ENCODE measurements around the gene SLC6A12.

The SLC6A12 gene

DNA sequence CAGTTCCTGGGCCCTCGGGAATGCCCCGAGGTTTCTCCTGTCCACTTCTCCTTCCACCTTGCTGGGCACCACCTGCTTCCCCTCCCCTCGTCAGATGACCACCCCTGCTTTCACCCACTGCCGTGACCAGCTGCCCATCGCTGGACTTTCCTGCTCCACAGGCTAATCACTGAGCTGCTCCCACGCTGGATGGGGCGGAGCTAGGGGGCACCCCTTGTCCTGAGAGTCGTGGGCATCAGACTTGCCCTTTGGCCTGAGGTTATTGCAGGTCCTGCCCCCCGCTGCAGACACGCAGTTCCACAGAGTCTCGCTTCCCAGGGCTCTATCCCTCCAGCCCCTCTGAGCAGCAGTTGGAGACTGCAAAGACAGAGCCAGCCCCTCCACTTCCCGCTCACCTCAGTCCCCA, 427 bp downstream of the SLC6A12 start:
- DNase-seq = no peak

DNA sequence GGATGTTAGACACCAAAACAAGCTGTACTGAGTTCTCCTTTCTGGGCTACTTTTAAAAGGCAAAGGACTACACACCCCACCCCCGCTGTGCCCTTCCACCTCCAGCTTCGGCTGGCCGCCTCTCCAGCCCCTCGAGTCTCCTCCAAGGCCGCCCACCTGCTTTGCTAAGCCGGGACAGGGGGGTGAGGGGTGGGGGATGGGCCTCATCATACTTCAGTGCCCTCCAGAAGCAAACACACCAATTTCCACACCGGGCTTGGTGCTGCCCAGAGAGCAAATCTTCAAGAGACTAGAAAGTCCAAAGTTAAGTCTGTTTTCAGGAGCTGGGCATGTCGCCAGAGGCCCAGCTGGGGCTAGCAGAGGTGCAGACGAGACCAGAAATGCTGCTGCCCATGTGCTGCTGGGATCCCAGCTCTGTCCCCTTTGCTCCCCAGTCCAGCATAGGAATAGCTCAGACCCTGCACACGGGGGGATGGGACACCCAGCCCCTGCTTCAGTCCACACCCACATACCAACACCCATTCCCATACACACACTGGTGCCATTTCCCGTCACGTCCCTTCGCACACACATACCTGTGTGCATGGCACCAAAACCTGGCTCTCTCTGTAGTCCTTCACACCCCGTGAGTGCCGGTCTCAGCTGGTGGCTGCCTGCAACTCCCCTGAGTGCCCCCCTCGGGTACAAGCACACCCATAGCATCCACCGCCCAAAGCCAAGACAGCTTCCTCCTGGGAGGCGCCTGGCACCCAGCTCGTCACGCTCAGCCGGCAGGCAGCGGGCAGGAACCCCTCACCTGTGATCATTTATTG, 1.0 kb downstream of the SLC6A12 start:
- no peak for DNase-seq

DNA sequence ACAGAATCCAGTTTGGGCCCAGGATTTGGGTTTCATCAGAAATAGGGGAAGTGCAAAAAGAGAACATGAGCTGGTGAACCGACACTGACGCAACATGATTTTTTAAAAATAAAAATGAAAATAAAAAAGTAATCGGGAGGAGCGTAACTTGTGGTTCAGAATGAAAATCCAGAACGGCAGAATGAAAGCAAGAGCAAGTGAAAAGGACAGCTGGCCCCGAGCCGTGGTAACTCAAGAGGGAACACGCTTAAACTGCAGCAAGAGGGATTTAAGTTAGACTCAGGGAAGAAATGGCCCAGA, 1.6 kb downstream of the SLC6A12 start:
- no peak for DNase-seq

DNA sequence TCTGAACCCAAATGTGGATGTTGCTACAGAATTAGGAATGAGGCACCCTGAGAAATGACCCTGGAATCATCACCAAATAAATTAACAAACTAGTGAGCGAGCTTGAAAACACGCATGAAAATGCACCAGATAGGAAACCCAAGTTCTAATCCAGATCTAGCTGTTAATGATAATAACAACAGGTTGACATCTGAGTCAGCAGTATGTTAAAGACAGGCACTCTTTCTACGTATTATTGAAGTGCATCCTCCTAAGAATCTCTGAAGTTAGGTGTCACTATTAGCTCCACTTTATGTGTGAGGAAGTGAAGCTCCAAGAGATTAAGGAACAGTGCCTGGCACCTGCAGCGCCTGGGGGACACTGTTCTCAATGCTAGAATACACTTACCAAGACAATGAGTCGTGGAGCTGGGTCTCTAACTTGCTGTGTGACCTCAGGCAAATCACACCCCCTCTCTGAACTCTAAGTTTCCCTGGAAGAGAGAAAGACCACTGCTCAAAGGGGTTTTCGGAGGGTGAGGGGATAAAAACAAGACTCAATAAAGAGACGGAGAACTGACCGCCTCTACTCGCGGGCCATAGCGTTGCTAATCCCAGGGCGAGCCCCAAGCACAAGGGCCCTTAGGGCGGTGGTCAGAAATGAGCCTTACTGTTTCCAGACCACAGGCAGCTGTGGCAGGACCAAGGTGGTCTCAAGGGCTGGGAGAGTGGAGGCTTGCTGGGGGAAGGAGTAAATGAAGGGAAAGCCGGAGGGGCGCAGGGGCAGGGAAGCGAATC, 2.1 kb downstream of the SLC6A12 start:
- no peak for DNase-seq

DNA sequence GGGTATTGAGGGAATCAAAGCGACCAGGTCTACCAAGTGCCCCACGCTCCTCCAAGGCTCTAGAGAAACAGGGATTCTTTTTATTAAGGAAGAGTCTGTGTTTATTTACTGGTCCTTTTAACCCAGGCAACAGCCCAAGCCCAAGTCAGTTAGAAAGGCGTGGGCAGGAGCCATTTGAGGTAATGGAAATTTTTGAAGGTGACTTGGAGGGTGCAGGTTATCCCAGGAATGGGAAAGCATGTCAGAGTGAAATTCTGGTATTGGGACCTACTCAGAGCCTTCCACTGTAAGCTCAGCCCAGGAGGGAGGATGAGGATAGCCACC, 2.9 kb downstream of the SLC6A12 start:
- no peak for DNase-seq

DNA sequence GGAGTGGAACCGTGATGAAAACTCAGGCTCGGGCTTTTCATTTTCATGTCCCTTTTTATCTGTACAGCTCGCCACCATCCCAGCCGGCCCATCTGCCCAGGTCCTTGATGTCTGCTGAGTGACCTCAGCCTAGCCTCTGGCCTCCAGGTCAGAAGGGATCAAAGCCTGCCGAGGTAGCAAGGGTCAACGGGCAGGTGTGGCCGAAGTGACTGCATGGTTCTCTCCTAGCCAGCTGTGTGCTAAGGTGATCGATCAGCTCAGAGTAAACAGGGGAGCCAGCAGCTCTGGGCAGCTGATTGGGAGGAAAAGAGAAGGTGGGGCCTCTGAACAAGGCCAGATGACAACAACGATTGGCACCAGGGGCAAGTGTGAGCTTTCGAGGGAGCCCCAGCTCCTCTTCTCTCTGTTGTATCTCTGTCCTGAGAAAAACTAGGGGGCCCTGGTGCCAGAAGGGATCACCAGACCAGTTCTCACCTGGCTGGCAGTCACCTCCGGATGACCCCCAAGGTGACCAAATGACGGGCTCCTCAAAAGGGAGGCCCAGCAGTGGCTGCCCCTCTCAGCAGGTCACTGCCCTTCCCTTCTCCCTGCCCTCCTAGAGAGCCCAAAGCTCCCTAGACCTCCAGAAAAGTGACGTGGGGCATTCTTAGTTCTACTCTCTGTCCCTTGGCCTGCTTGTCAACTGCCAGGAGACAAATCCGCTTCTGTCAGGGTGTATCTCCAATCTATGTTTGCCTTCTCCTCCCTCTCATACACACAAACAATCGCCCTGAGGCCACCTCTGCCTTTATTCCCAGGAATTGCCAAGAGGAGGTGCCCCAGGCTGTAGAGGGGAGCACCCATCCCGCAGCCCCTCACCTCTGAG, 3.4 kb downstream of the SLC6A12 start:
- DNase-seq = no peak

DNA sequence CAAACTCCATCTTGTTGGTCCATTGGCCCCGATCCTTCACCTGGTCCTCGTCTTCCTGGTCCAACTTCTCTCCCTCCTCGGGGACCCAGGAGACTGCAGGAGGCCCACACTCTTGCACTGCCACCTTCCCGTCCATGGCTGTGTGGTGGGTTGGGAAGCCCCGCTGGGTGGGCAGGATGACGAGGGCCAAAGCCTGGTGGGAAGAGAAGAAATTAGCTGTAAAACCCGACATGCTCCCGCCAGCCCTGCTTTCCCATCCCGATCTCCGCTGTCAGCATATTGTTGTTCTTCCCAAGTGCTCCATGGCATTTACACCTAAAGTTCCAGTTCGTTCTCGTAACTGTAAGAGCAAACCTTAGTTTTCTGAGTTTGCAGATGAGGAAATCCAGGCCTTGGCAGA, 4.1 kb downstream of the SLC6A12 start:
- DNase-seq = no peak

DNA sequence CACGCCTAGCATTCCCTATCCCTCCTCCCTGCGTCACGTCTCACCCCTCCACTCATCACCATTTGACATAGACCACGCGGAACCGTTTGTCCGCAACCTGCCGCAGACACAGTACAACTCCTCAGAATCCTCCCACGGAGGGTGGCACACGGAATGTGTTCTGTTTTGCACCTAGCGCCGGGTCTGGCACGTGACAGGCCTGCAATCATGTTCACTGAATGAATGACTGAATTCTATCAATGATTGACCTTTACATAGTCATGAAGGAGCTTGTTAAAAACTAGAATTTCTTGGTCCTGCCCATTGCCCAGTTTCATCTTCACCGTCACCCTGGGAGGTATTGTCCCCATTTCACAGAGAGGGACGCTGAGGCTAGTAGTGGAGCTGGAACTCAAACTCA, 4.7 kb downstream of the SLC6A12 start:
- DNase-seq = no peak

DNA sequence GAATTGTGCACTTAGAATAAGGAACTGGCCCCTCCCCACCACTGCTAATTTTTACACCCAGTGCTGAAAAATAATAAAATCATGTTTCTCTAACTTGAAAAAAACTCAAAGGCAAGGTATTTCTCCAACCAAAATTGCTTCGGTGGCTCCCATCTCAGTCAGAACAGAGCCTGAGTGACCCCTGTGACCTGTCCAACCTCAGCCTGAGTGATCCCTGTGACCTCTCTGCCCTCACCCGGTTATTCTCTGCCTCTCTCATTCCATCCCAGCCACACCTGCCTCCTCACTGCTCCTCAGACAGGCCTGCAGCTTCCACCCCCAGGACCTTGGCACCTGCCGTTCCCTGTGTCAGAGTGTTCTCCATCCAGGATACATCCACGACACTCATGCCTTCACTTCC, 5.1 kb downstream of the SLC6A12 start:
- no peak for DNase-seq

DNA sequence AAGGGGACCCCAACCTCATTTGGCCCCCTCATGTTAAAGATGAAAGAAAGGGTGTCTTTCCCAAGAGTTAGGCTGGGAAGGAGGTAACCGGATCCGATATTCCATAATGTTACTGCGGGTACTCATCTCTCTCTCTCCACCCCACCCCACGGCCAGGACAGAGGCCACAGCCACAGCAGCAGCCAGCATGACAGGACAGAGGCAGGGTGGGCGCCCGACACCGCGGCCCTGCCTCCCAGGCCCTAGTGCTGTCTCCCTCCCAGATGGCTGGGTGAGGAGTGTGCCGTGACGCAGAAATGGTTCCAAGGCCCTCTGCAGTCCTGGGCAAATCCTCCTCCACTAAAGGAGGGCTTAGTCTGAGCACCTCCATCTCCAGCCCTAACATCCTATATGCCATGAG, 6.2 kb downstream of the SLC6A12 start:
- no peak for DNase-seq

DNA sequence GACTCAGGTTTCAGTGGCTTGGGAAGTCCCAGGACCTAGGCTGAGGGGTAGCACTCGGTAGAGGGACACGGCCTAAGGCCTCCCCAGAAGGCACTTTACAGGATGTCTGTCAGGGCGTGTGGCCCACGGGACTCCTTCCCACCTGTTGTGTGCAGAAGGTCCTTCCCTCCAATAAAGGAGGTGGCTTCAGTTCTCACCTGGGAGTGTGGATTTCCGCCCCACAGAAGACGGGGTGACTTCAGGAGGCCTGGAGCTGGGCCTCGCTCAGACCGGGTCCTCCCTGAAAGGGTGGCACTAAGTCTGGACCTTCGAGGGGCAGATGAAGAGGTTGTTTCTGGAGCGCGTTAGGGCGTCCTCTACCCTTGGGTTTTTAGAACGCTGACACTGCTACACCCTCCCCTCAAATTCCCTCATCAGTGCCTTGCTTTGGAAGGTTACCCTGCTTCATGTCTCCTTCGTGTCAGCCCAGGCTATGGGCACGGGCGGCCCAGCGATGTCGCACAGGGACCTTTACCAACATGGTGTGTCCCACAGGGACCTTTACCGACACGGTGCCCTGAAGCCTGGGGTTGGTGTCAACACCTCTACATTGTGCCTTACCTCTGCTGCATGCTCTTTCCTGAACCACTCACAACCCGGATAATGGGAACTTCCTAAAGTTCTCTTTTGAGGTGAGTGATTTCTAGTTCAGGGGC, 7.1 kb downstream of the SLC6A12 start:
- no peak for DNase-seq

DNA sequence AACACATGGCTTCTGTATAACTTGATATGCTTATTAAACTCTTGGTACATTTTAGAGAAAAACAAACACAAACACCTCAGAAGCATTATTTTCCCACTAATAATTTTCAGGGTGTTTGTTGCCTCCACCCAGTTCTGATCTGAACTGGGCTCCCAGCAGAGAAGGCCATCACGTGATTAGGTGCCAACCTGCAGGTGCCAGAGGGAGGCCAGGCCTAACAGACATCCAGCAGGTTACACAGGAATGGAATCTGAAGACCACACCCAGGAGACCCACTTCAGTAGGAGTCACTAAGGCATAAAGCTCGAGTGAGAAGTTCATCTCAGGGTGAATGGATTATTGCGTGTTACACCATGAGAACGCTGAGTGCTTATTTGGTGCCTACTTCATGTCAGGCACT, 8.9 kb downstream of the SLC6A12 start:
- no peak for DNase-seq

DNA sequence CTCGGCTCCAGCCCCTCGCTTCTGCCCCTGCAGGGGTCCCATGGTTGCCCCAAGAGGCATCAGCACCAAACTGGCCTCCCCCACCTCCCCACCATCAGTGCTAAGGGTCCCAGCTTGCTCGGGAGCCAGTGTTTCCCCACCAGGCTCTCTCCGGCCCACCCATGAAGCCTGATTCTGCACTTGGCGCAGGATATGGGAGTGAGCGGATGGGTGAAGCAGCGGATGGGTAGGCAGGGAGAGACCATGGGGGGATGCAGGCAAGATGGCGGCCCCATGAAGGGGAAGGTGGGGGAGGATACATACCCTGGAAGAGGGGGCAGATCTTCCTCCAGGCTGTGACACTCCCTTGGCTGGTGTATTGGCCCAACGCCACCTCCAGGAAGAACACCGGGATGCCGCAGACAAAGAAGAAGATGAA, 9.7 kb downstream of the SLC6A12 start:
- no peak for DNase-seq

DNA sequence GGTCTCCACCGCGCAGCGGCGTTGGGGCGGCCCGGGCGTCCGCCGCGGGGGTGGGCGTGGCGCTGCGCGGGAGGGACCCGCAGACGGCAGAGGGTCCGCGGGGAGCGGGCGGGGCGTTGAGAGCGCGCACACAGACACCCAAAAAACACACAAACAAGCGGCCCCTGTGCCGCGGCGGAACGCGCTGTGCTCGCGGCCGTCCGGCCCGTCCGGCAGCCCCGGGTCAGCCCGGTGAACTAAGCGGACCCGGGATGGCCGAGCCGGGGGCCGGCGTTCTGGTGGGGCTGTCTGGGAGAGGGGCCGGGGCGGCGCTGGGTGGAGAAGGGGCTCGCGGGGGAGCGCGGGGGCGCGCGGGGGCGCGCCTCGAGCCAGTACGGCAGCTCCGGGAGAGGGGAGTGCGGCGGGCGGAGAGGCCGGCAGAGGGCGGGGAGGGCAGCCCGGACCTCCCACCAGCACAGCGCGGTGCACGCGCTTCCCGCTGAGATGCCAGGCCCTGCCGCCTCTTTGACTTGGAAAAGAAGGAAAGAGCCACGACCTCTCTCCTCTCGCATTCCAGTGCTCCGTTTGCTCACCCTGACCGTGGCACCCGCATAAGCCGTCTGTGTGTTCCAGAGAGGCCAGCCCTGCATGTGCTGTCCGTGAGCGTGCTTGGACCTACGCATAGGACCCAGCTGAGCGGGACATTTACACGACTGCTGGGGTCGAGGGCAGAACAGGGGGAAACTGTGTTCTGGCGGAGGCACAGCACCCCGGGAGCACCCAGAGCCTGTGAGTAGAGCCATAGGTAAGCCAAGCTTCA, 10.3 kb downstream of the SLC6A12 start:
- DNase-seq = no peak

DNA sequence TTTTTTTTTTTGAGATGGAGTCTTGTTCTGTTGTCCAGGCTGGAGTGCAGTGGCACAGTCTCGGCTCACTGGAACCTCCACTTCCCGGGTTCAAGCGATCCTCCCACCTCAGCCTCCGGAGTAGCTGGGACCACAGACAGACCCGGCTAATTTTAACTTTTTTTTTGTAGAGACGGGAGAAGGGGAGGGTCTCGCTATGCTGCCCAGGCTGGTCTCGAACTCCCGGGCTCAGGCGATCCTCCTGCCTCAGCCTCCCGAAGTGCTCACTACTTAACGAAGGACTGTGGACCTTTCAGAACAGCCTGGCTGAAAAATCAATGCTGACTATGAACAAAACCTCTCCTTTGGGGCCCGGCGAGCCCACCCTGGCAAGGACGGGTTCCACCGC, 10.9 kb downstream of the SLC6A12 start:
- no peak for DNase-seq

DNA sequence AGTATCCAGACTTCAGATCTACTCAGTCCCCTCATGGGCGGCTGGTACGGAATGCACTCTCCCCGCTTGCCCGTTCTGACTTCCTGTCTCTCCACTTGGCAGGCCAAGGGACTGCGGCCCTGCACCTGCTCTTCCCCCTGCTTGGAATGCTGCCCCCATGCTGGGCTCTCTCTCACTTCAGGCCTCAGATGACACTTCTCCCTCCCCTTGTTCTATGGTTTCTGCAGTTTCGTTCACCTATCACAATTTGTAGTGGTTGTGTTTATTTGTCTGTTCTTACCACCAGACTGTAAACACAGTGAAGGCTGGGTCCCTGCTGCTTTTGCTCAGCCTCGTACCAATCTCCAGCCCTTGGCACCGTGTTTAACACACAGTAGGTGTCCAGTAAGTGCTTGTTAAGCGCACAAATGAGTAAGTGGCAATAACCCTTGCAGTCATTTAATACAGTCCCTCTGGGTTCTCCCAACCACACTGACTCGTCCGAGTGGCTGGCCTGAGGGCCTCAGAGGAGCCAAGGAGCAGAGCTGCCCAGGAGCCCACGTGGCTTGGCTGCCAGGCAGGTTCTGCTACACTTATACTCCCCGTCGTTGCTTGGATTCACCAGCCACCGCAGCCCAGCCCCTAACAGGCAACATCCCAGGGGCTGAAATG, 11.8 kb downstream of the SLC6A12 start:
- DNase-seq = no peak

DNA sequence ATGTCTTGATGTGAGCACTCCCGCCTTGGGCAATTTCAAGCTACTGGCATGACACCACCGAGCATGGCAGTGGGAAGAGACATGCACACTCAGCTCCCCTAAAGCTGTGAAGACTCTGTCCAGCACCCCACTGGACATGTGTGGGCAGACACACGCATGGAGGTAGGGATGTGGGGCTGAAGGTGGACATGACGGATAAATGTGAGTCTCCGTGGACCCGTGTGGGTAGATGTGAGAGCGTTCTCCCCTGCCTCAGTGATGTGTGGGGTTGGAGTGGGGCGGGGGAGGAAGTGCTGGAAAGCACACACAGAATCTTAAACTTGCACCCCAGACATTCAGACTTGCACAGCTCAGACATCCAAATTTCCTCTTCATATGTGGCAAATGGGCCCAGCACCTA, 12.6 kb downstream of the SLC6A12 start:
- DNase-seq = no peak

DNA sequence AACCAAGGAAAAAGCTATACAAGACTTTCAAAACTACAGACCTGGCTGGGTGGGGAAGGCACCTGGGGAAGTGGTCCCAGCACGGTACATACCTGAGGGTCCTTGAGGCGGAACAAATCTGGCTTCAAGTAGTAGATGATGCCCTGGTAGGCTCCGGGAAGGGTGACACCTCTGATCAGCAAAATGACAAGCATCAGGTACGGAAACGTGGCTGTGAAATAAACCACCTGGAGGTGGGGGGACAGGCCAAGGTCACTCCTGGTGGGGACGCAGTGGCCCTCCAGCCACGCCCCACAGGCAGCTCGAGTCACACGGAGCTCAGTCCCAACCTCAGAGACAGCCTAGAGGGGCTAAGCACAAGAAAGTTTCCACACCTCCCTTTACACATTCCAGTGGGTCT, 15.3 kb downstream of the SLC6A12 start:
- no peak for DNase-seq

DNA sequence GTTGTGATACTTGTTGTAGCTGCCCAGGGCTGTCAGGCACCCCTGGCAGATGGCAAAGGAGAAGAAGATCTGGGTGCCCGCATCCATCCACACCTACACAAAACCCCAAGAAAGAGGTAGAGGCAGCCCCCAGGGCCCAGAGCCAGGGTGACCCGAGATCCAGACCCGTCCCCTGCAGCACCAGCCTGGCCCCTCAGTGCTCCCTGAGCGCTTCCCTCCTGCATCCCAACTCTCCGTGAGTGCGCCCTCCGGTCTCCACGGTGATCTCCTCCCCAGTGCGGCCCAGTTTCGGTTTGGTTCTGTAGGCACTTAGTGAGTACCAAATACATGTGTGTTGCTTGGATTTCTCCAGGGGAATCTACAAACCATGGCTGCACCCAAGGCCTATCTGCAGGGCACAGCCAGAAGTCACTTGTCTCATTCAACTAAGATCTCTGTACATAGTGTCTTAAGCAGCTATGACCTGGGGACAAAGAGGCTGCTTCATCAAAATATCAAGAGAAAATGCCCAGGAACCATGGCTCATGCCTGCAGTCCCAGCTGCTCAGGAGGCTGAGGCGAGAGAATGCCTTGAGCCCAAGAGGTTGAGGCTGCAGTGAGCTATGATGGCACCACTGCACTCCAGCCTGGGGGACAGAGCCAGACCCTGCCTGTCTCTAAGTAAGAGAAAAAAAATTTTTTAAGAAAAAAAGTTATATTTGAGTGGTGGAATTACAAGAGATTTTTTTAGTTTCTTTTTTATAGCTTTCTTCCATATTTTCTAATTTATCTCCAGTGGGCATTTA, 15.9 kb downstream of the SLC6A12 start:
- no peak for DNase-seq

DNA sequence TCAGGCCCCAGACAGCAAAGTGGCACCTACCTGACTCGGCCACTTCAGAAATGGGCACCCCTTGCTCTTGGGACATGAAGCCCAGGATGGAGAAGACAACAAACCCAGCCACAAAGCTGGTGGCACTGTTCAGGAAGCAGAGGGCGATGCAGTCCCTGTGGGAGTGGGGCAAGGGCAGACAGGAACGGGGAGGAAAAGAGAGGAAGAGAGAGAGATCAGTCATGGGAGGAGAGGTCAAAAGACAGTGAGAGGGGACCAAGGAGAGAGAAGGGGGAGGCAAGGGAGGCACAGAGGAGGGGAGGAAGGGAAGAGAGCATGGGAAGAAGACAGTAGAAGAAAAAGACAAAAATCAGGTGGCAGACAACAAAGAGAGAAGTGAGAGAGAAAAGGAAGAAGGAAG, 16.6 kb downstream of the SLC6A12 start:
- DNase-seq = no peak

DNA sequence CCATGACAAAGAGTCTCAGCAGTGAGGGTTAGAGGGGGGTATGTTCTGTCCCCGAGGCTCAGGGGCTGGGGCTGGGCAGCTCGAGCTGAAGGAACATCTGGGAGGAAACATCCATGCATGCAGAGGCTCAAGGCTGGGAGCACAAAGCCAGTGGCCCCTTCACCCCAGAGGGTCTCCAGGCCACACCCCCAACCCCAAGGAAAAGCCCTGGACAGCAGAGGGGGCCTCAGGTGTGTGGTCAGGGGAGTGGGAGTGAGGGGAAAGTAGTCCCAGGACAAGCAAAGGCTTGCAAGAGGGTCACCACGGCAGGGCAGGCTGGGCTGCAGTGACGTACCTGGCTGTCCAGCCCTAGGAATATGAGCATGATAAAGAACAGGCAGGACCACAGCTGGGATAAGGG, 17.5 kb downstream of the SLC6A12 start:
- DNase-seq = no peak

All from stimulated activated naive CD4-positive, alpha-beta T cell (primary cell).